ENCODE measurements around the gene ETHE1.

GRCh38 chr19:43479226-43479625 is 47.8 kb downstream of the ETHE1 start:
- TF ChIP-seq TAF7 (optimal IDR thresholded peaks at IDR 0.05; ENCODE audit: borderline replicate concordance, low read depth, low read length) (no peak), EGR1 (IDR thresholded peaks at IDR 0.05; ENCODE audit: borderline replicate concordance, low read depth, low read length) (no peak), JUND (IDR thresholded peaks at IDR 0.05; ENCODE audit: low read length) (no peak), EZH2 (IDR thresholded peaks at IDR 0.05; ENCODE audit: low read depth, low read length, severe bottlenecking) (no peak), CTCF (IDR thresholded peaks at IDR 0.05; ENCODE audit: control extremely low read depth in 1 of 3, insufficient read depth in 1 of 3, low read depth in 1 of 3, low read length in 3 of 3) (no peak), BRCA1 (IDR thresholded peaks at IDR 0.05; ENCODE audit: low read depth, low read length) (no peak), POLR2AphosphoS5 (IDR thresholded peaks at IDR 0.05; ENCODE audit: low read depth, low read length) (no peak), FOSL1 (IDR thresholded peaks at IDR 0.05; ENCODE audit: insufficient read depth, low read depth, low read length) (no peak), SRF (IDR thresholded peaks at IDR 0.05; ENCODE audit: low read depth, low read length) (no peak), POLR2A (IDR thresholded peaks at IDR 0.05; ENCODE audit: control extremely low read depth in 1 of 2, low read depth in 2 of 2, low read length in 2 of 2) (no peak), GABPA (IDR thresholded peaks at IDR 0.05; ENCODE audit: borderline replicate concordance, insufficient read depth, low read length) (no peak), RXRA (IDR thresholded peaks at IDR 0.05; ENCODE audit: insufficient read depth, low read depth, low read length) (no peak), MAX (IDR thresholded peaks at IDR 0.05) (no peak), SP1 (IDR thresholded peaks at IDR 0.05; ENCODE audit: low read depth, low read length) (no peak)

Measured in H1 (cell line).